IPS-20b (cell line): Measurements from ENCODE around the gene PCDHGB7.
"Not testable (repeated sequence)": the region's sequence is repeated elsewhere in the genome, so short reads cannot be mapped to it uniquely, and the experiment has no call there.

Experiments used
- H3K27ac ChIP-seq: one replicate; pipeline ENCODE4 v1.5.1; 2013; ENCODE audit warnings: low read length
- H3K27me3 ChIP-seq: 2 replicates; pipeline ENCODE4 v1.6.1; 2013; ENCODE audit warnings: mild to moderate bottlenecking, low read length, inconsistent platforms; ENCODE audit not compliant: insufficient read depth
- H3K36me3 ChIP-seq: 2 replicates; pipeline ENCODE4 v1.6.1; 2013; ENCODE audit warnings: low read depth, mild to moderate bottlenecking, inconsistent platforms, low read length, moderate library complexity; ENCODE audit not compliant: insufficient read depth
- H3K4me1 ChIP-seq: 2 replicates; pipeline ENCODE4 v1.6.1; 2013; ENCODE audit warnings: mild to moderate bottlenecking, control low read depth, inconsistent platforms, low read length, moderate library complexity; ENCODE audit not compliant: insufficient read depth
- H3K4me3 ChIP-seq: 2 replicates; pipeline ENCODE4 v1.5.1; 2013; ENCODE audit warnings: mild to moderate bottlenecking, low read length, inconsistent platforms
- H3K9ac ChIP-seq: 2 replicates; pipeline ENCODE4 v1.6.1; 2013; ENCODE audit warnings: low read depth, mild to moderate bottlenecking, inconsistent platforms, low read length, moderate library complexity
- H3K9me3 ChIP-seq: 2 replicates; pipeline ENCODE4 v1.6.1; 2013; ENCODE audit warnings: mild to moderate bottlenecking, low read depth, low read length, inconsistent platforms; ENCODE audit not compliant: insufficient read depth

PCDHGB7 gene

GRCh38 chr5:141402553-141403243 lies 14.8 kb upstream of the PCDHGB7 start, which contains the start of gene PCDHGA9:
TSS of gene PCDHGA9 (plus strand) at chr5:141402778. CDS start at chr5:141402953, 175 bp downstream.
- H3K4me3 ChIP-seq = no peak within 1 kb of the TSS

DNA sequence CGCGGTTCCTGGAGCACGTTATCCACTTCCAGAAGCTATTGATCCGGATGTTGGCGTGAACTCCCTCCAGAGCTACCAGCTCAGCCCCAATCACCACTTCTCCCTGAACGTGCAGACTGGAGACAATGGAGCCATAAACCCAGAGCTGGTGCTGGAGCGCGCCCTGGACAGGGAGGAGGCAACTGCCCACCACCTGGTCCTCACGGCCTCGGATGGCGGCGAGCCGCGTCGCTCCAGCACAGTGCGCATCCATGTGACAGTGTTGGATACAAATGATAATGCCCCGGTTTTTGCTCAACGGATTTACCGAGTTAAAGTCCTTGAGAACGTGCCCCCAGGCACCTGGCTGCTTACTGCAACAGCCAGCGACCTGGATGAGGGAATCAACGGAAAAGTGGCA lies 14.1 kb upstream of the PCDHGB7 start:
- no peak overlapping the region for H3K4me3 ChIP-seq
- H3K36me3 ChIP-seq = no peaks in the 10 kb centered on the region
- no peak overlapping the region for H3K27ac ChIP-seq
- no peaks in the 10 kb centered on the region for H3K4me1 ChIP-seq
- no peak overlapping the region for H3K9ac ChIP-seq
- peaks cover under 1% of the 10 kb centered on the region; the same call in 1 of the 2 replicates for H3K27me3 ChIP-seq
- H3K9me3 ChIP-seq = peaks cover 37% of the 10 kb centered on the region

More at GRCh38 chr5:141402553-141403243, 14.8 kb upstream of the PCDHGB7 start, which contains the start of gene PCDHGA9:
- H3K9ac ChIP-seq = no peak within 1 kb of the TSS
- H3K4me1 ChIP-seq = no peaks in the 10 kb centered on the region
- H3K27me3 ChIP-seq = no peaks in the 10 kb centered on the region
- no peaks in the 10 kb centered on the region for H3K36me3 ChIP-seq
- peaks cover 38% of the 10 kb centered on the region for H3K9me3 ChIP-seq
- no peak within 1 kb of the TSS for H3K27ac ChIP-seq

- Histone ChIP-seq H3K9me3 (peaks cover 16% of the 10 kb centered on the region; the same call in 1 of the 2 replicates), H3K27me3 (peaks cover 12% of the 10 kb centered on the region), H3K4me3 (peak within 1 kb of the TSS; percentile 84), H3K9ac (peak within 1 kb of the TSS; percentile 76)
- not testable (repeated sequence) for H3K27ac ChIP-seq, H3K4me1 ChIP-seq, H3K36me3 ChIP-seq
Observed at GRCh38 chr5:141407790-141408505, 9.5 kb upstream of the PCDHGB7 start, which contains the start of gene PCDHGB6. TSS of gene PCDHGB6 (plus strand) at chr5:141408021. CDS start at chr5:141408203, 182 bp downstream.

GRCh38 chr5:141409598-141410306 lies 7.7 kb upstream of the PCDHGB7 start:
- H3K9ac ChIP-seq = no peak overlapping the region
- peaks cover 12% of the 10 kb centered on the region for H3K27me3 ChIP-seq
- no peaks in the 10 kb centered on the region for H3K4me1 ChIP-seq
- H3K4me3 ChIP-seq = no peak overlapping the region
- H3K27ac ChIP-seq = no peak overlapping the region
- peaks cover 27% of the 10 kb centered on the region for H3K9me3 ChIP-seq
- H3K36me3 ChIP-seq = no peaks in the 10 kb centered on the region

DNA sequence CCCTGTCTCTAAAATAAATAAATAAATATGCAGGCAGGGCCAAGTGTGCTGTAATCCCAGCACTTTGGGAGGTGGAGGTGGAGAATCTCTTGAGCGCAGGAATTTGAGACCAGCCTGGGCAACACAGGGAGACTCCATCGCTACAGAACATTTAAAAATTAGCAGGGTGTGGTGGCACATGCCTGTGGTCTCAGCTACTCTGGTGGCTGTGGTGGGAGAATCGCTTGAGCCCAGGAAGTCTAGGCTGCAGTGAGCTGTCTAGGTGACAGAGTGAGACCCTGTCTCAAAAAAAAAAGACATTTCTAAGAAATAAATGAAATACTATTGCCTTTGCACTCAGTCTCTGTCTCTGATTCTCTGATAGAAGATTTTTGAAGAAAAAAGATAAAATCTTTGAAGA lies 5.9 kb upstream of the PCDHGB7 start:
- no peaks in the 10 kb centered on the region for H3K36me3 ChIP-seq
- no peak overlapping the region for H3K9ac ChIP-seq
- no peak overlapping the region for H3K27ac ChIP-seq
- no peak overlapping the region for H3K4me3 ChIP-seq
- no peaks in the 10 kb centered on the region for H3K4me1 ChIP-seq
- H3K9me3 ChIP-seq = peaks cover 27% of the 10 kb centered on the region
- H3K27me3 ChIP-seq = peaks cover 12% of the 10 kb centered on the region

- peaks cover 13% of the 10 kb centered on the region for H3K27me3 ChIP-seq
- H3K27ac ChIP-seq = no peak within 1 kb of the TSS
- H3K36me3 ChIP-seq = no peaks in the 10 kb centered on the region
- peak within 1 kb of the TSS; percentile 78; the same call in 1 of the 2 replicates for H3K4me3 ChIP-seq
- peak within 1 kb of the TSS; percentile 77; the same call in 1 of the 2 replicates for H3K9ac ChIP-seq
- peaks cover 27% of the 10 kb centered on the region for H3K9me3 ChIP-seq
- no peaks in the 10 kb centered on the region for H3K4me1 ChIP-seq
Observed at GRCh38 chr5:141412854-141413539, 4.5 kb upstream of the PCDHGB7 start, which contains the start of gene PCDHGA10. TSS of gene PCDHGA10 (plus strand) at chr5:141412987. CDS start at chr5:141413176, 189 bp downstream.

DNA sequence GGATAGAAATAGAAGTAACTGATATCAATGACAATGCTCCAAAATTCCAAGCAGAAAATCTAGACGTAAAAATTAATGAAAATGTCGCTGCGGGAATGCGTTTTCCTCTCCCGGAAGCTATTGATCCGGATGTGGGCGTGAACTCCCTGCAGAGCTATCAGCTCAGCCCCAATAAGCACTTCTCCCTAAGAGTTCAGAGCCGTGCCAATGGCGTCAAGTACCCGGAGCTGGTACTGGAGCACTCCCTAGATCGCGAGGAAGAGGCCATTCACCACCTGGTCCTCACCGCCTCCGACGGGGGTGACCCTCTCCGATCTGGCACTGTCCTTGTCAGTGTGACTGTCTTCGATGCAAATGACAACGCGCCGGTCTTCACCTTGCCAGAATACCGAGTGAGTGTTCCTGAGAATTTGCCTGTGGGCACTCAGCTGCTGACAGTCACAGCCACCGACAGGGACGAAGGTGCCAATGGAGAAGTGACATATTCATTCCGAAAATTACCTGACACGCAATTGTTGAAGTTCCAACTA lies 3.9 kb upstream of the PCDHGB7 start:
- H3K4me3 ChIP-seq = peak overlapping the region; percentile 78; the same call in 1 of the 2 replicates
- H3K9ac ChIP-seq = peak overlapping the region; percentile 77; the same call in 1 of the 2 replicates
- H3K4me1 ChIP-seq = no peaks in the 10 kb centered on the region
- peaks cover 17% of the 10 kb centered on the region for H3K27me3 ChIP-seq
- no peak overlapping the region for H3K27ac ChIP-seq
- H3K36me3 ChIP-seq = no peaks in the 10 kb centered on the region
- peaks cover 31% of the 10 kb centered on the region for H3K9me3 ChIP-seq

DNA sequence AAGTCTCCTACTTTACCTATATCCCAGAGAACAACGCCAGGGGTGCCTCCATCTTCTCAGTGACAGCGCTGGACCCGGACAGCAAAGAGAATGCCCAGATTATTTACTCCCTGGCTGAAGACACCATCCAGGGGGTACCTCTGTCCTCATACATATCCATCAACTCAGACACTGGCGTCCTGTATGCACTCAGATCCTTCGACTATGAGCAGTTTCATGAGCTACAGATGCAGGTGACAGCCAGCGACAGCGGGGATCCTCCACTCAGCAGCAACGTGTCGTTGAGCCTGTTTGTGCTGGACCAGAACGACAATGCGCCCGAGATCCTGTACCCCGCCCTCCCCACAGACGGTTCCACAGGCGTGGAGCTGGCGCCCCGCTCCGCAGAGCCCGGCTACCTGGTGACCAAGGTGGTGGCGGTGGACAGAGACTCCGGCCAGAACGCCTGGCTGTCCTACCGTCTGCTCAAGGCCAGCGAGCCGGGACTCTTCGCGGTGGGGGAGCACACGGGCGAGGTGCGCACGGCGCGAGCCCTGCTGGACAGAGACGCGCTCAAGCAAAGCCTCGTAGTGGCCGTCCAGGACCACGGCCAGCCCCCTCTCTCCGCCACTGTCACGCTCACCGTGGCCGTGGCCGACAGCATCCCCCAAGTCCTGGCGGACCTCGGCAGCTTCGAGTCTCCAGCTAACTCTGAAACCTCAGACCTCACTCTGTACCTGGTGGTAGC lies 2.8 kb upstream of the PCDHGB7 start:
- H3K9ac ChIP-seq, H3K4me3 ChIP-seq, H3K36me3 ChIP-seq, H3K27ac ChIP-seq, H3K4me1 ChIP-seq: not testable (repeated sequence)
- Histone ChIP-seq H3K27me3 (peaks cover 13% of the 10 kb centered on the region), H3K9me3 (peaks cover 30% of the 10 kb centered on the region)

GRCh38 chr5:141415275-141415618 lies 2.2 kb upstream of the PCDHGB7 start:
- Histone ChIP-seq H3K9me3 (peaks cover 35% of the 10 kb centered on the region), H3K27me3 (peaks cover 13% of the 10 kb centered on the region)
- not testable (repeated sequence) for H3K36me3 ChIP-seq, H3K4me3 ChIP-seq, H3K9ac ChIP-seq, H3K4me1 ChIP-seq, H3K27ac ChIP-seq

- Histone ChIP-seq H3K9ac (no peak overlapping the region), H3K9me3 (peaks cover 57% of the 10 kb centered on the region), H3K4me3 (0 out of 2 replicates have a peak overlapping the region, but pooled peaks have one; percentile 72), H3K4me1 (no peaks in the 10 kb centered on the region), H3K27ac (no peak overlapping the region), H3K36me3 (peaks cover 26% of the 10 kb centered on the region; the same call in 1 of the 2 replicates), H3K27me3 (peaks cover 13% of the 10 kb centered on the region)
Observed at GRCh38 chr5:141419074-141419880, 1.8 kb downstream of the PCDHGB7 start.
